Esophagus squamous epithelium (tissue), 5 donors: Measurements from ENCODE around the gene OR2F1. TPM values are rescaled to one million over a fixed set of nuclear protein-coding genes. Genes with fewer than 3 reads are reported as not detected.

ENCODE experiments used
- DNase-seq: peaks from one replicate; lab custom pipeline; 2025; lab: John Stamatoyannopoulos, UW
- H3K27ac ChIP-seq, 4 donors: fragments of 200-600 bp; sonication (generic); one replicate each; pipeline ENCODE4 v1.5.1; 2016 to 2019; ENCODE audit warnings: mild to moderate bottlenecking in 1 of 4
- H3K27me3 ChIP-seq, 4 donors: fragments of 200-600 bp; sonication (generic); 1 replicate in 3 of 4; 2 replicates in 1 of 4; pipeline versions ENCODE4 v1.5.1 to v1.6.0; 2017 to 2021; ENCODE audit warnings: antibody characterized with exemption in 1 of 4
- H3K36me3 ChIP-seq, 3 donors: fragments of 200-600 bp; sonication (generic); one replicate each; pipeline ENCODE4 v1.5.1; 2016 to 2019
- H3K4me1 ChIP-seq, 3 donors: fragments of 200-600 bp; sonication (generic); one replicate each; pipeline ENCODE4 v1.5.1; 2017 to 2019
- H3K4me3 ChIP-seq, 4 donors: fragments of 200-600 bp; sonication (generic); 1 replicate in 3 of 4; 2 replicates in 1 of 4; pipeline ENCODE4 v1.5.1; 2016 to 2019; ENCODE audit warnings: mild to moderate bottlenecking in 2 of 4, moderate library complexity in 1 of 4
- H3K9me3 ChIP-seq, 3 donors: fragments of 200-600 bp; sonication (generic); one replicate each; pipeline ENCODE4 v1.5.1; 2016 to 2019
- CTCF ChIP-seq, 6 experiments: fragments of 450-650 bp in 4 of 6; fragments of 200-600 bp in 2 of 6; sonication (generic) in 2 of 6; IDR thresholded peaks; one replicate each; pipeline ENCODE4 v1.5.1; 2016 to 2019; ENCODE audit warnings: antibody characterized with exemption in 6 of 6, mild to moderate bottlenecking in 4 of 6, moderate library complexity in 4 of 6
- POLR2A ChIP-seq, 4 donors: fragments of 450-650 bp; IDR thresholded peaks; one replicate each; pipeline ENCODE4 v1.6.1; 2017; ENCODE audit warnings: antibody characterized with exemption in 4 of 4, mild to moderate bottlenecking in 4 of 4, moderate library complexity in 3 of 4
- WGBS, 2 donors: methylation state at CpG; one replicate each; pipeline ENCODE4 v1.1.5; 2018; 5-methylcytosine and 5-hydroxymethylcytosine counted together
- intact Hi-C: fragments of 100-400 bp; cut with DNase I; formaldehyde crosslinking; loops from one replicate; pipeline ENCODE4 v1.15.0; 2022
- total RNA-seq, 4 donors: library from RNA; depleted of rRNA; stranded (reverse); fragments of >200 nt; gene quantifications; one replicate each; pipeline ENCODE4 v1.1.0, GENCODE V29; 2016
- donor health status: DM: yes; HTN: yes; CAD: no.

OR2F1 gene
- total RNA-seq, 4 donors from 2014 or later = not detected

- intact Hi-C loops = no loop called here
- Histone ChIP-seq H3K9me3 (no peaks in the 10 kb centered on the region), H3K4me3 (no peak overlapping the region), H3K27ac (no peak overlapping the region), H3K36me3 (no peaks in the 10 kb centered on the region), H3K27me3 (no peaks in the 10 kb centered on the region), H3K4me1 (peaks cover 0 to 3% (median 0%) of the 10 kb centered on the region in 3 donors)
- 77 to 79% methylated on average over 5 of the region's 5 CpGs for WGBS, 2 donors
- DNase-seq = no peak
- TF ChIP-seq POLR2A (IDR thresholded peaks at IDR 0.05) = no peak
- TF ChIP-seq CTCF (IDR thresholded peaks at IDR 0.05) = no peak
These were observed 34.5 kb downstream of the OR2F1 start for GRCh38 chr7:143988976-143989745.

DNA sequence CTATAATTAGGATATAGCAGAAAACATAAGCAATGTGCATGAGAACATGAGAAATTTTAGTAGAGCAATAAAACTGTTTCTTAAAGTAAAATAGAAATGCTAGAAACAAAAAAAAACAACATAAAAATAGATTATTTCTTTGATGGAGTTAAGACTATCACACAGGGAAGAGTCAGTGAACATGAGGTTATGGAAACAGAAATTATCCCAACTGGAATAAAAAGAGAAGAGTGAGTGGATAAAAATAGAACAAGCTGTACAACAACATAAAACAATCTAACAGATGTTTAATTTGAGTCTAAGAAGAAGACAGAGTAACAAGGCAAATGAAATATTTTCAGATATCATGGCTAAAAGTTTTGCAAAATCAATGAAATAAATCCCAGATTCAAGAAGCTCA, 38.0 kb downstream of the OR2F1 start:
- no peak for TF ChIP-seq POLR2A (IDR thresholded peaks at IDR 0.05)
- no peak for TF ChIP-seq CTCF (IDR thresholded peaks at IDR 0.05)
- Histone ChIP-seq H3K36me3 (no peaks in the 10 kb centered on the region), H3K4me3 (no peak overlapping the region), H3K4me1 (peaks cover 0 to 3% (median 0%) of the 10 kb centered on the region in 3 donors), H3K9me3 (no peaks in the 10 kb centered on the region), H3K27me3 (no peaks in the 10 kb centered on the region), H3K27ac (no peak overlapping the region)
- DNase-seq = no peak
- intact Hi-C loops = no loop called here

- no peak overlapping the region for H3K4me3 ChIP-seq
- H3K27me3 ChIP-seq = no peaks in the 10 kb centered on the region
- intact Hi-C loops = no loop called here
- DNase-seq = no peak
- H3K36me3 ChIP-seq = no peaks in the 10 kb centered on the region
- H3K9me3 ChIP-seq = no peaks in the 10 kb centered on the region
- TF ChIP-seq CTCF (IDR thresholded peaks at IDR 0.05) = no peak
- no peak for TF ChIP-seq POLR2A (IDR thresholded peaks at IDR 0.05)
- peaks cover 0 to 2% (median 0%) of the 10 kb centered on the region in 3 donors for H3K4me1 ChIP-seq
- no peak overlapping the region for H3K27ac ChIP-seq
- 89 to 91% methylated on average over 3 of the region's 3 CpGs for WGBS, 2 donors
These were observed 39.3 kb downstream of the OR2F1 start for GRCh38 chr7:143993924-143994323.

DNA sequence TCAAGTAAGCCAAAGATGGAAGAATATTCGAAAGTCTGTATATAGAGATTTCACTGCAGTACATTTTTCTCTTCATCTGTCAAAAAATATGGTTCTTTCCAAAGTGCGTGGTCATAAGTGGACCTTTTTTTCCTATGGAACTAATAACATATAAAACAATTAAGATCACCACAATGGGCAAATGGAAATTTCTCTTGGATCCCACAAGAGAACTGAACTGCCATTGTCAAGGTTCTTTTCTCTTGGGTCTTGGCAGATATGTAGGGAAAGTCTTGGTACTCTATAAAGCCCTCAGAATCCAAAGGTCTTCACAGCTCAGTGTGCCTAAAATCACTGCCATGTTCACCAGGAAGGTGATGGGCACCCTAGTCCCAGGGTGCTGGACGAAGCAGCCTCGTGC, 45.4 kb downstream of the OR2F1 start, which contains the start of gene OR6B1:
TSS of gene OR6B1 (plus strand) at position 301 of the 400 bp plus-strand sequence. CDS start 3,677 bp downstream, outside the sequence.
- intact Hi-C loops = no loop called here
- Histone ChIP-seq H3K9me3 (no peaks in the 10 kb centered on the region), H3K27me3 (no peaks in the 10 kb centered on the region), H3K36me3 (no peaks in the 10 kb centered on the region), H3K4me3 (no peak within 1 kb of the TSS), H3K27ac (no peak within 1 kb of the TSS), H3K4me1 (no peaks in the 10 kb centered on the region)
- TF ChIP-seq POLR2A (IDR thresholded peaks at IDR 0.05) (no peak), CTCF (IDR thresholded peaks at IDR 0.05) (no peak)
- 73 to 75% methylated on average over 4 of the region's 4 CpGs for WGBS, 2 donors
- no peak for DNase-seq

DNA sequence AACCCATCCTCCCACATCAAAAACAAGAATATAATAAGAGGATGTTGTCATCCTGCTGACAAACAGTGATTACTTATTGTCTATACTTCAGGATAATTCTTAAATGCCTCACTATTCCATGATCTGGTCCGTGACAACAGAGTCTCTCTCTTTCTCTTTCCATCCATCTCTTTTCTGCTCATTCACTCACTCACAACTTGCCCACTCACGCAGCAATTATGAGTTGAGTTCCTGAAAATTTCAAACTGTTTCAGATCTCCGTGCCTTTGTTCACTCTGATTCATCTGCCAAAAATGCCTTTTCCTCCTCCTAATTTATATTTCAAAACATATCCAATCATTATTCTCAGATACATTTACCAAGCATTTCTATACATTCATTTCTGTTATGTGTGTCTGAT, 46.9 kb downstream of the OR2F1 start:
- H3K4me3 ChIP-seq = no peak overlapping the region
- WGBS, 2 donors = 38 to 58% methylated on average over 3 of the region's 3 CpGs
- no peak for TF ChIP-seq CTCF (IDR thresholded peaks at IDR 0.05)
- no peak for TF ChIP-seq POLR2A (IDR thresholded peaks at IDR 0.05)
- no peaks in the 10 kb centered on the region for H3K36me3 ChIP-seq
- intact Hi-C loops = no loop called here
- H3K27ac ChIP-seq = no peak overlapping the region
- H3K4me1 ChIP-seq = no peaks in the 10 kb centered on the region
- DNase-seq = no peak
- H3K9me3 ChIP-seq = no peaks in the 10 kb centered on the region
- no peaks in the 10 kb centered on the region for H3K27me3 ChIP-seq
